ENCODE results near the gene TANC1.
A peak's percentile ranks its signal among the peaks of the same experiment; 100 is the strongest.

Gene TANC1

GRCh38 chr2:159054032-159054334 lies 85.5 kb downstream of the TANC1 start:
- Histone ChIP-seq H4K91ac (ENCODE audit: low read depth, low read length) (no peak overlapping the region), H3K4me2 (ENCODE audit: low read length) (no peak overlapping the region), H3K14ac (ENCODE audit: low read length) (no peak overlapping the region), H3K36me3 (ENCODE audit: control insufficient read depth in 1 of 2, insufficient read depth in 2 of 2, low read length in 2 of 2) (peaks cover 0 to 2% of the 10 kb centered on the region in 2 experiments), H3K27me3 (ENCODE audit: insufficient read depth, low read length) (no peaks in the 10 kb centered on the region), H2AFZ (ENCODE audit: insufficient read depth, low read length, poor library complexity) (no peak overlapping the region), H3K27ac (ENCODE audit: low read depth, low read length) (no peak overlapping the region), H3K4me3 (ENCODE audit: low read depth, low read length) (no peak overlapping the region), H3K4ac (ENCODE audit: low read depth, low read length) (no peak overlapping the region), H2BK120ac (ENCODE audit: insufficient read depth, low read length, poor library complexity) (no peak overlapping the region), H2BK5ac (ENCODE audit: low read depth, low read length, poor library complexity) (no peak overlapping the region), H3K4me1 (ENCODE audit: control insufficient read depth in 1 of 2, insufficient read depth in 2 of 2, low read length in 2 of 2) (peaks cover 4 to 5% of the 10 kb centered on the region in 2 experiments), H3K9ac (ENCODE audit: low read length) (no peak overlapping the region), H2AK5ac (ENCODE audit: low read length) (no peak overlapping the region), H3K79me2 (ENCODE audit: control insufficient read depth, insufficient read depth, low read length, poor library complexity) (no peaks in the 10 kb centered on the region), H3K9me3 (ENCODE audit: insufficient read depth, low read depth, low read length) (no peaks in the 10 kb centered on the region), H2BK12ac (ENCODE audit: low read length) (no peak overlapping the region), H4K8ac (ENCODE audit: low read depth, low read length) (no peak overlapping the region), H4K12ac (ENCODE audit: low read depth, low read length) (no peak overlapping the region), H3K18ac (ENCODE audit: low read length) (no peak overlapping the region), H3K23ac (ENCODE audit: low read length) (no peak overlapping the region), H3K79me1 (ENCODE audit: low read length) (peaks cover 3% of the 10 kb centered on the region)
- DNase-seq: no peak
- WGBS (ENCODE audit: extremely low coverage, insufficient coverage, insufficient read length): no CpG with 5 or more reads among the region's 3 CpGs

GRCh38 chr2:159054985-159055384 lies 86.5 kb downstream of the TANC1 start:
- WGBS (ENCODE audit: extremely low coverage, insufficient coverage, insufficient read length): no CpG with 5 or more reads among the region's 4 CpGs
- Histone ChIP-seq H3K4me2 (ENCODE audit: low read length) (no peak overlapping the region), H3K4me3 (ENCODE audit: low read depth, low read length) (no peak overlapping the region), H4K91ac (ENCODE audit: low read depth, low read length) (no peak overlapping the region), H3K23ac (ENCODE audit: low read length) (no peak overlapping the region), H3K79me1 (ENCODE audit: low read length) (peaks cover 4% of the 10 kb centered on the region), H3K27me3 (ENCODE audit: insufficient read depth, low read length) (no peaks in the 10 kb centered on the region), H4K8ac (ENCODE audit: low read depth, low read length) (peak overlapping the region; percentile 36), H3K4ac (ENCODE audit: low read depth, low read length) (no peak overlapping the region), H3K14ac (ENCODE audit: low read length) (no peak overlapping the region), H2BK12ac (ENCODE audit: low read length) (no peak overlapping the region), H3K27ac (ENCODE audit: low read depth, low read length) (no peak overlapping the region), H3K9ac (ENCODE audit: low read length) (no peak overlapping the region), H2AK5ac (ENCODE audit: low read length) (no peak overlapping the region), H3K18ac (ENCODE audit: low read length) (no peak overlapping the region), H4K12ac (ENCODE audit: low read depth, low read length) (no peak overlapping the region), H2BK120ac (ENCODE audit: insufficient read depth, low read length, poor library complexity) (no peak overlapping the region), H3K4me1 (ENCODE audit: control insufficient read depth in 1 of 2, insufficient read depth in 2 of 2, low read length in 2 of 2) (peaks cover 4 to 6% of the 10 kb centered on the region in 2 experiments), H2AFZ (ENCODE audit: insufficient read depth, low read length, poor library complexity) (no peak overlapping the region), H3K79me2 (ENCODE audit: control insufficient read depth, insufficient read depth, low read length, poor library complexity) (no peaks in the 10 kb centered on the region), H3K36me3 (ENCODE audit: control insufficient read depth in 1 of 2, insufficient read depth in 2 of 2, low read length in 2 of 2) (no peaks in the 10 kb centered on the region), H3K9me3 (ENCODE audit: insufficient read depth, low read depth, low read length) (no peaks in the 10 kb centered on the region), H2BK5ac (ENCODE audit: low read depth, low read length, poor library complexity) (no peak overlapping the region)
- DNase-seq: no peak

- Histone ChIP-seq H3K4me1 (ENCODE audit: control insufficient read depth in 1 of 2, insufficient read depth in 2 of 2, low read length in 2 of 2) (peaks cover 17 to 21% of the 10 kb centered on the region in 2 experiments), H3K27ac (ENCODE audit: low read depth, low read length) (no peak overlapping the region), H3K4me2 (ENCODE audit: low read length) (no peak overlapping the region), H3K14ac (ENCODE audit: low read length) (no peak overlapping the region), H4K8ac (ENCODE audit: low read depth, low read length) (no peak overlapping the region), H3K27me3 (ENCODE audit: insufficient read depth, low read length) (no peaks in the 10 kb centered on the region), H3K9me3 (ENCODE audit: insufficient read depth, low read depth, low read length) (no peaks in the 10 kb centered on the region), H2BK120ac (ENCODE audit: insufficient read depth, low read length, poor library complexity) (no peak overlapping the region), H4K12ac (ENCODE audit: low read depth, low read length) (no peak overlapping the region), H3K79me1 (ENCODE audit: low read length) (peaks cover 13% of the 10 kb centered on the region), H3K79me2 (ENCODE audit: control insufficient read depth, insufficient read depth, low read length, poor library complexity) (peaks cover 7% of the 10 kb centered on the region), H2AFZ (ENCODE audit: insufficient read depth, low read length, poor library complexity) (no peak overlapping the region), H3K4ac (ENCODE audit: low read depth, low read length) (no peak overlapping the region), H3K18ac (ENCODE audit: low read length) (no peak overlapping the region), H3K4me3 (ENCODE audit: low read depth, low read length) (no peak overlapping the region), H2AK5ac (ENCODE audit: low read length) (no peak overlapping the region), H2BK5ac (ENCODE audit: low read depth, low read length, poor library complexity) (no peak overlapping the region), H2BK12ac (ENCODE audit: low read length) (no peak overlapping the region), H3K36me3 (ENCODE audit: control insufficient read depth in 1 of 2, insufficient read depth in 2 of 2, low read length in 2 of 2) (no peaks in the 10 kb centered on the region), H3K9ac (ENCODE audit: low read length) (no peak overlapping the region), H3K23ac (ENCODE audit: low read length) (no peak overlapping the region), H4K91ac (ENCODE audit: low read depth, low read length) (no peak overlapping the region)
- no CpG with 5 or more reads among the region's 3 CpGs for WGBS (ENCODE audit: extremely low coverage, insufficient coverage, insufficient read length)
- DNase-seq: no peak
Measured at GRCh38 chr2:159060518-159060917, 92.1 kb downstream of the TANC1 start.

- Histone ChIP-seq H3K4me3 (ENCODE audit: low read depth, low read length) (no peak overlapping the region), H3K4me1 (ENCODE audit: control insufficient read depth in 1 of 2, insufficient read depth in 2 of 2, low read length in 2 of 2) (peaks cover 21 to 23% of the 10 kb centered on the region in 2 experiments), H2AK5ac (ENCODE audit: low read length) (peak overlapping the region; percentile 97), H3K14ac (ENCODE audit: low read length) (peak overlapping the region; percentile 76), H3K36me3 (ENCODE audit: control insufficient read depth in 1 of 2, insufficient read depth in 2 of 2, low read length in 2 of 2) (peaks cover 0 to 1% of the 10 kb centered on the region in 2 experiments), H2BK5ac (ENCODE audit: low read depth, low read length, poor library complexity) (peak overlapping the region; percentile 50), H3K4me2 (ENCODE audit: low read length) (no peak overlapping the region), H3K27ac (ENCODE audit: low read depth, low read length) (peak overlapping the region; percentile 52), H3K18ac (ENCODE audit: low read length) (peak overlapping the region; percentile 76), H3K4ac (ENCODE audit: low read depth, low read length) (peak overlapping the region; percentile 49), H2AFZ (ENCODE audit: insufficient read depth, low read length, poor library complexity) (peak overlapping the region; percentile 50), H2BK12ac (ENCODE audit: low read length) (peak overlapping the region; percentile 59), H2BK120ac (ENCODE audit: insufficient read depth, low read length, poor library complexity) (peak overlapping the region; percentile 64), H3K79me2 (ENCODE audit: control insufficient read depth, insufficient read depth, low read length, poor library complexity) (peaks cover 7% of the 10 kb centered on the region), H4K91ac (ENCODE audit: low read depth, low read length) (peak overlapping the region; percentile 96), H3K23ac (ENCODE audit: low read length) (no peak overlapping the region), H3K79me1 (ENCODE audit: low read length) (peaks cover 17% of the 10 kb centered on the region), H3K9me3 (ENCODE audit: insufficient read depth, low read depth, low read length) (no peaks in the 10 kb centered on the region), H3K9ac (ENCODE audit: low read length) (no peak overlapping the region), H3K27me3 (ENCODE audit: insufficient read depth, low read length) (no peaks in the 10 kb centered on the region), H4K8ac (ENCODE audit: low read depth, low read length) (peak overlapping the region; percentile 48), H4K12ac (ENCODE audit: low read depth, low read length) (no peak overlapping the region)
- no CpG with 5 or more reads among the region's 4 CpGs for WGBS (ENCODE audit: extremely low coverage, insufficient coverage, insufficient read length)
- DNase-seq: no peak
Measured at GRCh38 chr2:159063677-159064076, 95.2 kb downstream of the TANC1 start.

All from trophoblast cell (in vitro differentiated cells and primary cell).